Adrenal gland (tissue), 12 donors: ENCODE results near the gene BCL2L15. TPM values are rescaled to one million over a fixed set of nuclear protein-coding genes. Genes with fewer than 3 reads are reported as not detected.

ENCODE experiments used
- DNase-seq, 7 donors: peaks; one replicate each; pipeline ENCODE4 v3.0.0-alpha.2; 2019 to 2020
- H3K27ac ChIP-seq, 5 donors: fragments of 200-600 bp; sonication (generic) in 4 of 5; 1 replicate in 3 of 5; 2 replicates in 2 of 5; pipeline versions ENCODE4 v1.5.1 to v1.8.0; 2016 to 2020; ENCODE audit warnings: mild to moderate bottlenecking in 1 of 5
- H3K27me3 ChIP-seq: fragments of 200-600 bp; 2 replicates; pipeline ENCODE4 v1.8.0; 2021
- H3K36me3 ChIP-seq, 2 donors: fragments of 200-600 bp; replicated peaks in 1 of 2; 1 replicate in 1 of 2; 2 replicates in 1 of 2; pipeline versions ENCODE4 v1.5.1 to v1.8.0; 2018 to 2022
- H3K4me1 ChIP-seq, 2 donors: fragments of 200-600 bp; replicated peaks in 1 of 2; 1 replicate in 1 of 2; 2 replicates in 1 of 2; pipeline versions ENCODE4 v1.5.1 to v1.8.0; 2018 to 2021
- H3K4me3 ChIP-seq, 4 donors: fragments of 200-600 bp; sonication (generic) in 3 of 4; one replicate each; pipeline ENCODE4 v1.5.1; 2016 to 2018
- H3K9me3 ChIP-seq, 3 donors: fragments of 200-600 bp; sonication (generic) in 1 of 3; replicated peaks in 1 of 3; 1 replicate in 2 of 3; 2 replicates in 1 of 3; pipeline versions ENCODE4 v1.5.1 to v1.8.0; 2016 to 2021
- CTCF ChIP-seq, 6 experiments: fragments of 450-650 bp in 4 of 6; fragments of 200-600 bp in 2 of 6; sonication (generic) in 1 of 6; IDR thresholded peaks; 1 replicate in 5 of 6; 2 replicates in 1 of 6; pipeline versions ENCODE4 v1.5.1 to v1.8.0; 2016 to 2021; ENCODE audit warnings: antibody characterized with exemption in 6 of 6, mild to moderate bottlenecking in 2 of 6, moderate library complexity in 1 of 6
- POLR2A ChIP-seq, 2 donors: fragments of 450-650 bp; IDR thresholded peaks; one replicate each; pipeline ENCODE4 v1.6.1; 2017; ENCODE audit warnings: antibody characterized with exemption in 2 of 2, mild to moderate bottlenecking in 2 of 2, moderate library complexity in 1 of 2
- WGBS, 4 donors: extraction: QIAGEN DNeasy Blood & Tissue Kit in 2 of 4; methylation state at CpG; one replicate each; pipeline versions ENCODE4 v1.1.5 to v1.1.7; 2013 to 2017; 5-methylcytosine and 5-hydroxymethylcytosine counted together
- intact Hi-C, 2 donors: fragments of 100-400 bp; cut with DNase I; formaldehyde crosslinking; loops; one replicate each; pipeline versions ENCODE4 v1.14.1 to v1.15.0; 2022 to 2023
- polyA plus RNA-seq, 3 donors: library from polyadenylated mRNA; stranded (reverse); fragments of 200-250 nt in 2 of 3; fragments of 350-450 nt in 1 of 3; fragmentation: Illumina TruSeq in 1 of 3; extraction: RNeasy Lipid Tissue Mini Kit (QIAGEN cat#74804) in 1 of 3; gene quantifications; one replicate each; pipeline ENCODE4 v1.2.3, GENCODE V29; 2013 to 2014
- total RNA-seq, 9 donors: library from RNA; depleted of rRNA in 4 of 9; stranded (reverse); fragments of >200 nt in 4 of 9; fragments of 120-200 nt in 1 of 9; fragmentation: NEBNext Ultra II Directional in 1 of 9; extraction: Animal tissue kit (Norgen Biotek cat#: 25700) in 1 of 9; gene quantifications; one replicate each; pipeline versions ENCODE4 v1.1.0 to v1.2.4, GENCODE V29; 2013 to 2023
- donor health status: healthy with polysubstance abuse.
- donor health status: Bipolar disorder and iron deficiency.
- donor health status: DM: yes; HTN: yes; CAD: no.
- donor health status: DM: no; HTN: no; CAD: no.
- donor health status: DM: no; HTN: no; CAD: no.
- donor health status: DM: yes; HTN: yes; CAD: no.

The BCL2L15 gene
- total and polyA plus RNA-seq, 12 donors = 0.07 to 1.3 (median 0.30) TPM; not detected in 2

- DNase-seq = no peak
- H3K36me3 ChIP-seq = peaks cover 0 to 55% of the 10 kb centered on the region in 2 donors
- no peak for TF ChIP-seq CTCF (IDR thresholded peaks at IDR 0.05)
- no peak for TF ChIP-seq POLR2A (IDR thresholded peaks at IDR 0.05)
- intact Hi-C loops = no loop called here
- no peaks in the 10 kb centered on the region for H3K9me3 ChIP-seq
- peaks cover 0 to 14% of the 10 kb centered on the region in 2 donors for H3K4me1 ChIP-seq
- no peak overlapping the region for H3K27ac ChIP-seq
- H3K4me3 ChIP-seq = no peak overlapping the region
- no peaks in the 10 kb centered on the region for H3K27me3 ChIP-seq
- WGBS, 4 donors = 86 to 96% (median 92%) methylated on average over 8 of the region's 8 CpGs
These were observed 8.6 kb upstream of the BCL2L15 start for GRCh38 chr1:113895961-113896360.

GRCh38 chr1:113895098-113895497 lies 7.7 kb upstream of the BCL2L15 start:
- Histone ChIP-seq H3K36me3 (peaks cover 0 to 49% of the 10 kb centered on the region in 2 donors), H3K9me3 (no peaks in the 10 kb centered on the region), H3K4me3 (no peak overlapping the region), H3K4me1 (peaks cover 0 to 14% of the 10 kb centered on the region in 2 donors), H3K27ac (no peak overlapping the region), H3K27me3 (no peaks in the 10 kb centered on the region)
- 93 to 98% (median 96%) methylated on average over 6 of the region's 6 CpGs for WGBS, 4 donors
- intact Hi-C loops = no loop called here
- DNase-seq = no peak
- TF ChIP-seq CTCF (IDR thresholded peaks at IDR 0.05) (no peak), POLR2A (IDR thresholded peaks at IDR 0.05) (no peak)

DNA sequence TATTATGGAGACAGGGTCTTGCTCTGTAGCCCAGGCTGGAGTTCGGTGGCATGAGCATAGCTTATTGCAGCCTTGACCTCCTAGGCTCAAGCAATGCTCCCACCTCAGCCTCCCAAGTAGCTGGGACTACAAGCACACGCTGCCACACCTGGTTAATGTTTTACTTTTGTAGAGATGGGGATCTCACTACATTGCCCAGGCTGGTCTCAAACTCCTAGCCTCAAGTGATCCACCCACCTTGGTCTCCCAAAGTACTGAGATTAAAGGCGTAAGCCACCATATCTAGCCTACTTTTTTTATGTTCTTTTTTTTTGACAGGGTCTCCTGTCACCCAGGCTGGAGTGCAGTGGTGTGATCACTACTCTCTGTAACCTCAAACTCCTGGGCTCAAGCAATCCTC lies 5.9 kb upstream of the BCL2L15 start:
- Histone ChIP-seq H3K27ac (no peak overlapping the region), H3K4me1 (no peaks in the 10 kb centered on the region), H3K4me3 (no peak overlapping the region), H3K27me3 (no peaks in the 10 kb centered on the region), H3K9me3 (no peaks in the 10 kb centered on the region), H3K36me3 (peaks cover 0 to 34% of the 10 kb centered on the region in 2 donors)
- TF ChIP-seq CTCF (IDR thresholded peaks at IDR 0.05) = no peak
- no peak for TF ChIP-seq POLR2A (IDR thresholded peaks at IDR 0.05)
- no peak for DNase-seq
- intact Hi-C loops = no loop called here
- 79 to 96% (median 90%) methylated on average over 3 of the region's 3 CpGs for WGBS, 4 donors

DNA sequence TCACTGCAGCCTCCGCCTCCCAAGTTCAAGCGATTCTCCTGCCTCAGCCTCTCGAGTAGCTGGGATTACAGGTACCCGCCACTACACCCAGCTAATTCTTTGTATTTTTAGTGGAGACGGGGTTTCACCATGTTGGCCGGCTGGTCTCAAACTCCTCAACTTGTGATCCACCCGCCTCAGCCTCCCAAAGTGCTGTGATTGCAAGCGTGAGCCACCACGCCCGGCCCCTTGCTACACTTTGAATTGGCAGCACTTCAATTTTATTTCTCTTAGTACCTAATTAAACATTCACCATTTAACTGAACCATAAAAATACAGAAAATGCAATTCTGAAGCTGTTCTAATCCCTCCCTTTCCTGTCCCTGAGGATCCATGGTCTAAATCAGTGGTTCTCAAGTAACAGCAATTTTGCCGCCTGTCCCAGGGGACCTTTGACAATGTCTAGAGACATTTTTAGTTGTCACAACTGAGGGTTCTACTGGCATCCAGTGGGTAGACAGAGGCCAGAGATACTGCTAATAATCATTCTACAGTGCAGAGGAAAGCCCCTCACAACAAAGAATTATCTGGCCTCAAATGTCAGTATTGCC lies 4.3 kb upstream of the BCL2L15 start:
- H3K4me3 ChIP-seq = no peak overlapping the region
- H3K36me3 ChIP-seq = peaks cover 0 to 19% of the 10 kb centered on the region in 2 donors
- H3K27ac ChIP-seq = no peak overlapping the region
- H3K4me1 ChIP-seq = no peaks in the 10 kb centered on the region
- intact Hi-C loops = no loop called here
- no peak for DNase-seq
- WGBS, 4 donors = 89 to 91% (median 90%) methylated on average over 10 to 11 of the region's 11 CpGs
- H3K9me3 ChIP-seq = no peaks in the 10 kb centered on the region
- no peaks in the 10 kb centered on the region for H3K27me3 ChIP-seq
- TF ChIP-seq POLR2A (IDR thresholded peaks at IDR 0.05) = no peak
- no peak for TF ChIP-seq CTCF (IDR thresholded peaks at IDR 0.05)
